ENCODE measurements around the gene KRT2.

The KRT2 gene

GRCh38 chr12:52659395-52659794 is 7.4 kb upstream of the KRT2 start:
- Histone ChIP-seq H3K27ac (ENCODE audit: extremely low read depth, low read depth, low read length) (no peak overlapping the region), H3K4me1 (ENCODE audit: control insufficient read depth, insufficient read depth, low read length) (no peaks in the 10 kb centered on the region), H3K9me3 (ENCODE audit: control insufficient read depth, insufficient read depth, low read depth, low read length) (no peaks in the 10 kb centered on the region), H3K36me3 (ENCODE audit: control insufficient read depth in 2 of 2, insufficient read depth in 1 of 2, low read length in 2 of 2) (no peaks in the 10 kb centered on the region), H3K4me3 (ENCODE audit: low read depth, low read length) (no peak overlapping the region)
- CTCF ChIA-PET, result no interaction called here
- TF ChIP-seq ZFP41 (tag by site-specific recombination; IDR thresholded peaks at IDR 0.05; ENCODE audit: borderline replicate concordance) (no peak), BCL11B (tag by site-specific recombination; IDR thresholded peaks at IDR 0.05; ENCODE audit: low read depth) (no peak)
- POLR2A ChIA-PET, result no interaction called here

GRCh38 chr12:52658196-52658595 is 6.2 kb upstream of the KRT2 start:
- Histone ChIP-seq H3K9me3 (ENCODE audit: control insufficient read depth, insufficient read depth, low read depth, low read length) (no peaks in the 10 kb centered on the region), H3K4me3 (ENCODE audit: low read depth, low read length) (no peak overlapping the region), H3K36me3 (ENCODE audit: control insufficient read depth in 2 of 2, insufficient read depth in 1 of 2, low read length in 2 of 2) (no peaks in the 10 kb centered on the region), H3K4me1 (ENCODE audit: control insufficient read depth, insufficient read depth, low read length) (no peaks in the 10 kb centered on the region), H3K27ac (ENCODE audit: extremely low read depth, low read depth, low read length) (no peak overlapping the region)
- POLR2A ChIA-PET, result no interaction called here
- CTCF ChIA-PET, result interaction anchor here (0.6 to 1.6 kb wide), 3 partner anchors 212 to 253 kb away, joined by 3 to 4 read pairs (median 3); no protein-coding TSS in a partner anchor
- TF ChIP-seq REPIN1 (tag by site-specific recombination; IDR thresholded peaks at IDR 0.05; ENCODE audit: low read depth) (no peak), ZBTB8A (tag by site-specific recombination; IDR thresholded peaks at IDR 0.05) (no peak), ZNF433 (tag by site-specific recombination; IDR thresholded peaks at IDR 0.05; ENCODE audit: low read depth) (no peak), ZNF18 (tag by site-specific recombination; IDR thresholded peaks at IDR 0.05) (no peak), ZBTB10 (tag by site-specific recombination; IDR thresholded peaks at IDR 0.05) (no peak)
- TF ChIP-seq, protein P1, sequence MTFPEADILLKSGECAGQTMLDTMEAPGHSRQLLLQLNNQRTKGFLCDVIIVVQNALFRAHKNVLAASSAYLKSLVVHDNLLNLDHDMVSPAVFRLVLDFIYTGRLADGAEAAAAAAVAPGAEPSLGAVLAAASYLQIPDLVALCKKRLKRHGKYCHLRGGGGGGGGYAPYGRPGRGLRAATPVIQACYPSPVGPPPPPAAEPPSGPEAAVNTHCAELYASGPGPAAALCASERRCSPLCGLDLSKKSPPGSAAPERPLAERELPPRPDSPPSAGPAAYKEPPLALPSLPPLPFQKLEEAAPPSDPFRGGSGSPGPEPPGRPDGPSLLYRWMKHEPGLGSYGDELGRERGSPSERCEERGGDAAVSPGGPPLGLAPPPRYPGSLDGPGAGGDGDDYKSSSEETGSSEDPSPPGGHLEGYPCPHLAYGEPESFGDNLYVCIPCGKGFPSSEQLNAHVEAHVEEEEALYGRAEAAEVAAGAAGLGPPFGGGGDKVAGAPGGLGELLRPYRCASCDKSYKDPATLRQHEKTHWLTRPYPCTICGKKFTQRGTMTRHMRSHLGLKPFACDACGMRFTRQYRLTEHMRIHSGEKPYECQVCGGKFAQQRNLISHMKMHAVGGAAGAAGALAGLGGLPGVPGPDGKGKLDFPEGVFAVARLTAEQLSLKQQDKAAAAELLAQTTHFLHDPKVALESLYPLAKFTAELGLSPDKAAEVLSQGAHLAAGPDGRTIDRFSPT (tag by site-specific recombination; IDR thresholded peaks at IDR 0.05), result no peak

DNA sequence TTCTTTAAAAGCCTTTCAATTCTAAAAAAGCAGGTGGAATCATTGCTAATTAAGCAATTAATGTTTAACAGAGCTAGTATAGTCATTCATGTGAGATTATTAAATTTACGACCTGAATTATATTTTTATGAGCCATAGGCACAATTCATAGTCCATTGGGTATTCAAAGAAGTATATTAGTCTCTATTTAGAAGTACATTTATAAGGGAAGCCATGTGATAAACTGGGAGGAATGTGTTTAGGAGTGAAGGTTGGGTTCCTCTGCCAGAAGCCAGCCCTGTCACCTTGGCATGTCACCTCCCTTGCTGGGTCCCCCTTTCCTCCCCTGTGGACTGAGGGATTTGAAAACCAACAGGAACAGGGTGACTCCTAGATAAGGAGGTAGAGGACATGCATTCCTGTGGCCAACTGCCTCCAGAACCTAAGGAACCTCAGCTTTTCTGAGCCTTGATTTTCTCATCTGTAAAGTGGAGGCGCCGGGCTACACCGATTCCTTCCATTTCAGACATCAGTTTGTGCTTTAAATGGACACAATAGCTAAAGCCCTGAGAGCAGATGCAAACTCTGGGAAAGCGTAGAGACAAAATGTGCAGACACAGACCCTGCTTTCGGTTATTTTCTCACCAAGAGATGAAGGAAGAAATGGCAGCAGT is 5.4 kb upstream of the KRT2 start:
- Histone ChIP-seq H3K4me1 (ENCODE audit: control insufficient read depth, insufficient read depth, low read length) (no peaks in the 10 kb centered on the region), H3K9me3 (ENCODE audit: control insufficient read depth, insufficient read depth, low read depth, low read length) (no peaks in the 10 kb centered on the region), H3K36me3 (ENCODE audit: control insufficient read depth in 2 of 2, insufficient read depth in 1 of 2, low read length in 2 of 2) (no peaks in the 10 kb centered on the region), H3K4me3 (ENCODE audit: low read depth, low read length) (no peak overlapping the region), H3K27ac (ENCODE audit: extremely low read depth, low read depth, low read length) (no peak overlapping the region)
- TF ChIP-seq ZNF785 (tag by site-specific recombination; IDR thresholded peaks at IDR 0.05), result no peak
- no peak for TF ChIP-seq ZNF169 (tag by site-specific recombination; IDR thresholded peaks at IDR 0.05)
- TF ChIP-seq MZF1 (tag by site-specific recombination; IDR thresholded peaks at IDR 0.05; ENCODE audit: borderline replicate concordance), result no peak
- ChIA-PET CTCF (interaction anchor here (1.3 to 1.7 kb wide), 3 partner anchors 10 to 267 kb away, joined by 3 to 7 read pairs (median 3); no protein-coding TSS in a partner anchor), POLR2A (no interaction called here)
